BJ (cell line): Measurements from ENCODE around the gene CDYL2. TPM values are rescaled to one million over a fixed set of nuclear protein-coding genes. Genes with fewer than 3 reads are reported as not detected.

Source experiments
- CTCF ChIA-PET: fragments of 350-600 bp; formaldehyde crosslinking; extraction: SDS; loops from one replicate; lab custom pipeline; 2021; ENCODE audit warnings: antibody characterized with exemption, inconsistent platforms; lab: Yijun Ruan, JAX
- POLR2A ChIA-PET: fragments of 300-600 bp; sonication (Branson Sonifier 250); formaldehyde crosslinking; extraction: SDS; loops from one replicate; lab custom pipeline; 2021; ENCODE audit warnings: antibody characterized with exemption; lab: Charles Lee
- DNase-seq: peaks from one replicate; pipeline ENCODE4 v3.0.0-alpha.2; 2011; ENCODE audit warnings: low read depth
- H3K27me3 ChIP-seq: 2 replicates; pipeline ENCODE4 v1.6.0; 2011; ENCODE audit warnings: low read length; ENCODE audit not compliant: control insufficient read depth, insufficient read depth
- H3K36me3 ChIP-seq: 2 replicates; pipeline ENCODE4 v1.5.1; 2011; ENCODE audit warnings: low read length; ENCODE audit not compliant: control insufficient read depth, insufficient read depth
- H3K4me3 ChIP-seq: 2 replicates; pipeline ENCODE4 v1.5.1; 2011; ENCODE audit warnings: low read depth, mild to moderate bottlenecking, control low read depth, low read length
- CTCF ChIP-seq: IDR thresholded peaks from 2 replicates; pipeline ENCODE4 v1.5.1; 2011; ENCODE audit warnings: low read depth, mild to moderate bottlenecking, control low read depth, inconsistent platforms, low read length, moderate library complexity; ENCODE audit not compliant: insufficient read depth
- polyA plus RNA-seq: library from polyadenylated mRNA; depleted of rRNA; stranded (reverse); fragments of >200 nt; gene quantifications from 2 replicates; pipeline ENCODE4 v1.2.3, GENCODE V29; 2011

The CDYL2 gene
- polyA plus RNA-seq, 1 experiment: 0.87 TPM

DNA sequence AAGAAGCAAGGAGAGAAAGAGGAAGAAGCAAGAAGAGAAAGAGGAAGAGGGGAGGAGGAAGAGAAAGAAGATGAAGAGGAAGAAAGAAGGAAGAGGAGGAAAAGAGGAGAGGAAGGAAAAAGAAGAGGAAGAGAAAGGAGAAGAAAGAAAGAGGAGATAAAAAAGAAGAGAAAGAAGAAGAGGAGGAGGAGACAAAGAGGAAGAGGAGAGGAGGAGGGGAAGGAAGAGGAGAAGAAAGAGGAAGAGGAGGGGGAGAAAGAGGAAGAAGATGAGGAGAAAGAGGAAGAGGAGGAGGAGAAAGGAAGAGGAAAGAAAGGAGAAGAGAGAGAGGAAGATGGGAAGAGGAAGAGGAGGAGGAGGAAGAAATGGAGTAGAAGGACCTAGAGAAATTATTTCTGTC lies 80.4 kb downstream of the CDYL2 start:
- no peak overlapping the region for H3K4me3 ChIP-seq
- ChIA-PET CTCF (no interaction called here), POLR2A (no interaction called here)
- DNase-seq: no peak
- no peak for TF ChIP-seq CTCF
- no peaks in the 10 kb centered on the region for H3K27me3 ChIP-seq
- H3K36me3 ChIP-seq: no peaks in the 10 kb centered on the region

- no peak for TF ChIP-seq CTCF
- H3K4me3 ChIP-seq: no peak overlapping the region
- POLR2A ChIA-PET: no interaction called here
- CTCF ChIA-PET: no interaction called here
- H3K27me3 ChIP-seq: no peaks in the 10 kb centered on the region
- DNase-seq: no peak
- H3K36me3 ChIP-seq: no peaks in the 10 kb centered on the region
Observed at GRCh38 chr16:80723091-80723490, 81.3 kb downstream of the CDYL2 start.

GRCh38 chr16:80720804-80721371 lies 83.5 kb downstream of the CDYL2 start:
- no peak for TF ChIP-seq CTCF
- Histone ChIP-seq H3K36me3 (no peaks in the 10 kb centered on the region), H3K27me3 (no peaks in the 10 kb centered on the region), H3K4me3 (no peak overlapping the region)
- no peak for DNase-seq
- ChIA-PET CTCF (no interaction called here), POLR2A (interaction anchor here (0.6 kb wide), 1 partner anchor 244 kb away, joined by 3 read pairs; no protein-coding TSS in a partner anchor)

- no peaks in the 10 kb centered on the region for H3K27me3 ChIP-seq
- H3K4me3 ChIP-seq: no peak overlapping the region
- ChIA-PET POLR2A (no interaction called here), CTCF (no interaction called here)
- H3K36me3 ChIP-seq: no peaks in the 10 kb centered on the region
- TF ChIP-seq CTCF: no peak
- no peak for DNase-seq
Observed at GRCh38 chr16:80719573-80719972, 84.8 kb downstream of the CDYL2 start.

DNA sequence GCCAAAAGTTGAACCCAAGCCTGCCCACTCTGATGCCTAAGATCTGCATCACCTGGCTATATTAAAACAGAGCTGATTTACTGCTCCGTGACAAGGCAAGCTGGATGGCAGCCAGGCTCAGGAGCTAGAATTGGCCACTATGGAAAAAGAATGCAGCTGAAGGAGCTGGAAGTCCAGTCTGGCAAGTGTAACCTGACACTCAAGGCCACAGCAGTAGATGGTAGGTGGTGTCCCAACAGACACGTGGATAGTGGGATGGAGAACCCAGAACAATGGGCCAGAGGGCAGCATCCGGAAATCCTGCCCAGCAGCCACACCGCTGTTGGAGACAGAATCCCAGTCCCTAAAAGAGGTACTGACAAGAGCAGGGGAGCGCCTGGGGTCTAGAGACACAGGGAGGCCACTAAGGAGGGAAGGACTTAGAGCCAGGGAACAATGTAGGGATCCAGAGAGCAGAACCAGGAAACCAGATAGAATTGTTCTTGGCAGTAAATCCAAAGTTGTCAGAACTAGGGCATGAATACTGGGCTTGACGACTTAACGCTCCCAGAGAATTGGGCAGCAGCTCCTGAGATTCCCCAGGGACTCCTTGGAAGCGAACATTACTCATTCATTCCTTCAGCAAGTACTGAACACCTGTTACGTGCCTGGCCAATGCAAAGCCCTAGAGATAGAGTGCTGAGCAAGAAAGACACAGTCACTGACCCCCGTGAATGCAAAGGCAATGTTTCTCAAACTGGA lies 85.7 kb downstream of the CDYL2 start:
- CTCF ChIA-PET: no interaction called here
- H3K4me3 ChIP-seq: no peak overlapping the region
- POLR2A ChIA-PET: no interaction called here
- TF ChIP-seq CTCF: no peak
- DNase-seq: no peak
- no peaks in the 10 kb centered on the region for H3K36me3 ChIP-seq
- H3K27me3 ChIP-seq: no peaks in the 10 kb centered on the region
